ENCODE results near the gene ARHGAP6.
"Not testable (repeated sequence)": the region's sequence is repeated elsewhere in the genome, so short reads cannot be mapped to it uniquely, and the experiment has no call there.

Gene ARHGAP6

GRCh38 chrX:11130136-11130535 is 535.6 kb downstream of the ARHGAP6 start:
- DNase-seq, result no peak

- DNase-seq, result no peak
Measured at GRCh38 chrX:11129534-11130105, 536.1 kb downstream of the ARHGAP6 start.

- DNase-seq, result no peak
Measured at GRCh38 chrX:11125060-11125459, 540.7 kb downstream of the ARHGAP6 start.

GRCh38 chrX:11124112-11124511 is 541.6 kb downstream of the ARHGAP6 start:
- no peak for DNase-seq

- DNase-seq, result not testable (repeated sequence)
Measured at GRCh38 chrX:11123087-11123486, 542.6 kb downstream of the ARHGAP6 start.

GRCh38 chrX:11119313-11119943 is 546.3 kb downstream of the ARHGAP6 start:
- no peak for DNase-seq

GRCh38 chrX:11117745-11118144 is 548.0 kb downstream of the ARHGAP6 start:
- DNase-seq, result no peak

GRCh38 chrX:11113731-11114130 is 552.0 kb downstream of the ARHGAP6 start:
- DNase-seq, result no peak

GRCh38 chrX:11111947-11112346 is 553.8 kb downstream of the ARHGAP6 start:
- no peak for DNase-seq

- peak; percentile 49 to 61 for DNase-seq
Measured at GRCh38 chrX:11111037-11111851, 554.5 kb downstream of the ARHGAP6 start, which contains the start of gene HCCS. Gene HCCS (plus strand): TSS chrX:11111332. CDS start chrX:11112061, 729 bp downstream.

- no peak for DNase-seq
Measured at GRCh38 chrX:11109968-11110367, 555.8 kb downstream of the ARHGAP6 start.

- DNase-seq, result no peak
Measured at GRCh38 chrX:11108253-11108941, 557.3 kb downstream of the ARHGAP6 start.

GRCh38 chrX:11105080-11105479 is 560.6 kb downstream of the ARHGAP6 start:
- no peak for DNase-seq

GRCh38 chrX:11103751-11104150 is 562.0 kb downstream of the ARHGAP6 start:
- DNase-seq, result no peak

GRCh38 chrX:11103006-11103405 is 562.7 kb downstream of the ARHGAP6 start:
- DNase-seq, result no peak

GRCh38 chrX:11100281-11101035 is 565.3 kb downstream of the ARHGAP6 start:
- peak; percentile 6 to 30 for DNase-seq

GRCh38 chrX:11099465-11099864 is 566.3 kb downstream of the ARHGAP6 start:
- DNase-seq, result no peak

- DNase-seq, result no peak
Measured at GRCh38 chrX:11097933-11098332, 567.8 kb downstream of the ARHGAP6 start.

GRCh38 chrX:11089802-11090201 is 575.9 kb downstream of the ARHGAP6 start:
- DNase-seq, result no peak
